Mucosa of descending colon (tissue), 3 donors: ENCODE data around the gene ITPK1. TPM values are rescaled to one million over a fixed set of nuclear protein-coding genes. Genes with fewer than 3 reads are reported as not detected.

ENCODE experiments used
- ATAC-seq: fragments of 200-7000 bp; cut with Tn5 transposase; one replicate; pipeline ENCODE4 v1.9.1; 2020; ENCODE audit warnings: mild to moderate bottlenecking, moderate library complexity
- DNase-seq, 3 donors: peaks; one replicate each; pipeline ENCODE4 v3.0.0-alpha.2; 2020
- H3K36me3 ChIP-seq: fragments of 200-600 bp; one replicate; pipeline ENCODE4 v1.8.0; 2021; ENCODE audit warnings: low read depth, mild to moderate bottlenecking
- H3K4me1 ChIP-seq: fragments of 200-600 bp; one replicate; pipeline ENCODE4 v1.8.0; 2021; ENCODE audit warnings: low read depth, mild to moderate bottlenecking
- H3K4me3 ChIP-seq: fragments of 200-600 bp; one replicate; pipeline ENCODE4 v1.8.0; 2021; ENCODE audit warnings: mild to moderate bottlenecking
- H3K9me3 ChIP-seq: fragments of 200-600 bp; one replicate; pipeline ENCODE4 v1.8.0; 2021; ENCODE audit warnings: mild to moderate bottlenecking
- intact Hi-C, 2 donors: fragments of 100-400 bp; cut with DNase I in 1 of 2; cut with micrococcal nuclease in 1 of 2; formaldehyde crosslinking; loops; one replicate each; pipeline versions ENCODE4 v1.11.0 to v1.11.1; 2022; cut with DNase I, micrococcal nuclease
- total RNA-seq, 3 donors: library from RNA; stranded (reverse); fragmentation: NEBNext Ultra II Directional in 2 of 3; extraction: Animal tissue kit (Norgen Biotek cat#: 25700) in 2 of 3; gene quantifications; one replicate each; pipeline versions ENCODE4 v1.2.1 to v1.2.4, GENCODE V29; 2021 to 2023
- TF ChIP-seq, protein P1 (sequence below): fragments of 200-600 bp; IDR thresholded peaks from one replicate; pipeline ENCODE4 v1.8.0; 2022; ENCODE audit warnings: antibody characterized with exemption, mild to moderate bottlenecking
- donor health status: DM: no; HTN: no; CAD: no; lungs with moderate emphysema.
- donor health status: DM: no; HTN: no; CAD: no.
- donor health status: DM: no; HTN: yes; CAD: no.

Gene ITPK1
- total RNA-seq, 3 donors from 2014 or later = 134 to 165 (median 152) TPM

DNA sequence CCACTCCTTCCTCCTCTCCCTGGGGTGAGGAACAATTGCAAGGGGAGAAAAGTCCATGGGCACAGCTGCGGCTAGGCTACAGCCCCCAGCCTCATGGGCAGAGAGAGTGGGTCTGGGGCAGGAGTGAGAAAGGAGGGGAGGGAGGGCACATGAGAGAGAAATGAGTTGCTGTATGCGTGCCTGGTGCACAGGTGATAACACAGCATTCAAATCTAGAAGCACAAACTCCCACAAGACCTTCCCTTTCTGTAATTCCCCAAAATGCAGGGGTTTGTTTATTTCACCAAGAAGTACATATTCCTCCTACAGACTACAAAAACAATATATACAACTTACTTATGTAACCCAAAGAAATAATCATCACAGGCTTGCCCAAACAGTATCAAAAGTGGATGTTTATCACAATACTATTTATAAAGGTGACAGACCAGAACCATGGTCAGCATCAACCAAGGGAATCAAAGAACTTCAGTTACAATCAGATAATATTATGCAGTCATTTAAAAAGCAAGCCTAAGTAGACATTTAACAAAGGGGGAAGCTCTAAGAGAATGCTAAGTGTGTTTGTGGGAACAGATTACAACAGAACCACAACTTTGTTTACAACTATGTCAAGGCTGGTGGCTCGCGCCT lies 54.2 kb downstream of the ITPK1 start:
- Histone ChIP-seq H3K36me3 (no peaks in the 10 kb centered on the region), H3K4me1 (peaks cover 14% of the 10 kb centered on the region), H3K9me3 (no peaks in the 10 kb centered on the region), H3K4me3 (no peak overlapping the region)
- intact Hi-C loops = no loop called here
- ATAC-seq (no peak), DNase-seq (no peak)
- TF ChIP-seq, protein P1, sequence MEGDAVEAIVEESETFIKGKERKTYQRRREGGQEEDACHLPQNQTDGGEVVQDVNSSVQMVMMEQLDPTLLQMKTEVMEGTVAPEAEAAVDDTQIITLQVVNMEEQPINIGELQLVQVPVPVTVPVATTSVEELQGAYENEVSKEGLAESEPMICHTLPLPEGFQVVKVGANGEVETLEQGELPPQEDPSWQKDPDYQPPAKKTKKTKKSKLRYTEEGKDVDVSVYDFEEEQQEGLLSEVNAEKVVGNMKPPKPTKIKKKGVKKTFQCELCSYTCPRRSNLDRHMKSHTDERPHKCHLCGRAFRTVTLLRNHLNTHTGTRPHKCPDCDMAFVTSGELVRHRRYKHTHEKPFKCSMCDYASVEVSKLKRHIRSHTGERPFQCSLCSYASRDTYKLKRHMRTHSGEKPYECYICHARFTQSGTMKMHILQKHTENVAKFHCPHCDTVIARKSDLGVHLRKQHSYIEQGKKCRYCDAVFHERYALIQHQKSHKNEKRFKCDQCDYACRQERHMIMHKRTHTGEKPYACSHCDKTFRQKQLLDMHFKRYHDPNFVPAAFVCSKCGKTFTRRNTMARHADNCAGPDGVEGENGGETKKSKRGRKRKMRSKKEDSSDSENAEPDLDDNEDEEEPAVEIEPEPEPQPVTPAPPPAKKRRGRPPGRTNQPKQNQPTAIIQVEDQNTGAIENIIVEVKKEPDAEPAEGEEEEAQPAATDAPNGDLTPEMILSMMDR = no peak

GRCh38 chr14:93060841-93061240 lies 54.9 kb downstream of the ITPK1 start:
- intact Hi-C loops = no loop called here
- no peaks in the 10 kb centered on the region for H3K36me3 ChIP-seq
- no peak overlapping the region for H3K4me3 ChIP-seq
- no peaks in the 10 kb centered on the region for H3K9me3 ChIP-seq
- TF ChIP-seq, protein P1 = no peak
- peaks cover 20% of the 10 kb centered on the region for H3K4me1 ChIP-seq
- no peak for DNase-seq
- ATAC-seq = no peak

- Histone ChIP-seq H3K9me3 (no peaks in the 10 kb centered on the region), H3K4me3 (no peak overlapping the region), H3K36me3 (no peaks in the 10 kb centered on the region), H3K4me1 (peaks cover 26% of the 10 kb centered on the region)
- DNase-seq (no peak), ATAC-seq (no peak)
- intact Hi-C loops = no loop called here
- TF ChIP-seq, protein P1 = no peak
Observed at GRCh38 chr14:93059917-93060545, 55.7 kb downstream of the ITPK1 start.

GRCh38 chr14:93059260-93059659 lies 56.5 kb downstream of the ITPK1 start:
- no peaks in the 10 kb centered on the region for H3K9me3 ChIP-seq
- no peak for ATAC-seq
- H3K36me3 ChIP-seq = no peaks in the 10 kb centered on the region
- intact Hi-C loops = no loop called here
- no peak overlapping the region for H3K4me3 ChIP-seq
- TF ChIP-seq, protein P1 = no peak
- H3K4me1 ChIP-seq = peaks cover 33% of the 10 kb centered on the region
- no peak for DNase-seq

DNA sequence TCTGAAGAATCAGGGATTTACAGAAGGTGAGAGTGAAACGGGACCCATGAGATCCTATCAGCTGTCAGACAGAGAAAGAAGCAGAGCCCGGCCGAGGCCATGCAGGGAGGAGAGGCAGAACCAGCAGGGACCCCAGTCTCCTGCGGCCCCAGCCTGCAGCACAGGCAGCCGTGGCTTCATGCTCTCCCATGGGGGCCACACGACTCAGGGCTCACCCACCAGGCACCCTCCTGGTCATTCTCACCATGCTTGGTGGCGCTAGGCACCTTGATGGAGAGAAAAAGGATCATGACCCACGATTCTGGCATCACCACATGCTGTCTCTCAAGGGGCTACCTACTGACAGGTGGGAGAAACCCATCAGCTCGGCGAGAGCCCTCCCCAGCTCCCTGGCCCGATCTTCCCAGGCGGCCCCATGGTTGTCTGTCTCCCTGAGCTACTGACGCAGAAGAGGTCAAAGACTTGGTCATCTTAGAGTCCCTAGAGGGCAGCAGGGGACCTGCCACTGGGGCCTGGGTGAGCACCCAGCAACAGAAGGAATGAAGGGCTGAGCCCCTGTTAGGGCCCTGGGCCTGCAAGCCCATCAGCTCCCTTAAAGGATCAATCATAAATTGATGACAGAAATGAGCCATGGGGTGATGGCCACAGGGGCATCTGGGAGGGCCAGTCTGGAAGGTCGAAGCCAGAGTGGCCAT lies 58.0 kb downstream of the ITPK1 start:
- H3K4me3 ChIP-seq = no peak overlapping the region
- TF ChIP-seq, protein P1 = no peak
- DNase-seq (peak in 1 of 3 donors; percentile 37), ATAC-seq (no peak)
- peaks cover 46% of the 10 kb centered on the region for H3K4me1 ChIP-seq
- H3K9me3 ChIP-seq = no peaks in the 10 kb centered on the region
- no peaks in the 10 kb centered on the region for H3K36me3 ChIP-seq
- intact Hi-C loops = no loop called here
